HG03521 (cell line): ENCODE measurements around the gene PRDM4.
"Not testable (repeated sequence)": the region's sequence is repeated elsewhere in the genome, so short reads cannot be mapped to it uniquely, and the experiment has no call there.

Experiments used
- ATAC-seq: cut with Tn5 transposase; IDR thresholded peaks from one replicate; pipeline ENCODE4 v1.9.1; 2021; ENCODE audit warnings: mild to moderate bottlenecking, moderate library complexity; ENCODE audit not compliant: unreplicated experiment

Gene PRDM4

GRCh38 chr12:107775093-107775721 is 14.3 kb upstream of the PRDM4 start:
- no peak for ATAC-seq

- no peak for ATAC-seq
Measured at GRCh38 chr12:107774349-107775029, 13.6 kb upstream of the PRDM4 start, which contains the start of gene ASCL4. Gene ASCL4 (plus strand): TSS chr12:107774704. CDS start chr12:107775219, 515 bp downstream.

GRCh38 chr12:107767466-107767865 is 6.5 kb upstream of the PRDM4 start:
- no peak for ATAC-seq

- no peak for ATAC-seq
Measured at GRCh38 chr12:107765316-107765715, 4.4 kb upstream of the PRDM4 start.

- no peak for ATAC-seq
Measured at GRCh38 chr12:107764626-107765025, 3.7 kb upstream of the PRDM4 start.

GRCh38 chr12:107762874-107763273 is 1.9 kb upstream of the PRDM4 start:
- no peak for ATAC-seq

GRCh38 chr12:107761502-107761904 is 566 bp upstream of the PRDM4 start:
- ATAC-seq, result no peak

GRCh38 chr12:107760207-107760808 is 629 bp downstream of the PRDM4 start:
- peak; percentile 8 for ATAC-seq

GRCh38 chr12:107759410-107759809 is 1.5 kb downstream of the PRDM4 start:
- no peak for ATAC-seq

GRCh38 chr12:107749083-107749482 is 11.9 kb downstream of the PRDM4 start:
- ATAC-seq, result no peak

GRCh38 chr12:107748472-107748871 is 12.5 kb downstream of the PRDM4 start:
- no peak for ATAC-seq

- ATAC-seq, result peak; percentile 96
Measured at GRCh38 chr12:107736914-107737313, 24.0 kb downstream of the PRDM4 start.

GRCh38 chr12:107735763-107736162 is 25.2 kb downstream of the PRDM4 start:
- no peak for ATAC-seq

- ATAC-seq, result no peak
Measured at GRCh38 chr12:107734139-107734538, 26.8 kb downstream of the PRDM4 start.

- no peak for ATAC-seq
Measured at GRCh38 chr12:107732365-107732764, 28.6 kb downstream of the PRDM4 start.

GRCh38 chr12:107731366-107731765 is 29.6 kb downstream of the PRDM4 start:
- no peak for ATAC-seq

- ATAC-seq, result no peak
Measured at GRCh38 chr12:107730618-107731341, 30.2 kb downstream of the PRDM4 start.

- not testable (repeated sequence) for ATAC-seq
Measured at GRCh38 chr12:107727742-107728141, 33.2 kb downstream of the PRDM4 start.

GRCh38 chr12:107727327-107727726 is 33.6 kb downstream of the PRDM4 start:
- not testable (repeated sequence) for ATAC-seq

GRCh38 chr12:107718606-107719005 is 42.3 kb downstream of the PRDM4 start:
- no peak for ATAC-seq

- no peak for ATAC-seq
Measured at GRCh38 chr12:107715780-107716179, 45.2 kb downstream of the PRDM4 start.
